HG02623 (cell line): Measurements from ENCODE around the gene KIRREL3.

Experiments used
- ATAC-seq: cut with Tn5 transposase; IDR thresholded peaks from one replicate; pipeline ENCODE4 v1.9.1; 2021; ENCODE audit warnings: moderate library complexity; ENCODE audit not compliant: unreplicated experiment

KIRREL3 gene

DNA sequence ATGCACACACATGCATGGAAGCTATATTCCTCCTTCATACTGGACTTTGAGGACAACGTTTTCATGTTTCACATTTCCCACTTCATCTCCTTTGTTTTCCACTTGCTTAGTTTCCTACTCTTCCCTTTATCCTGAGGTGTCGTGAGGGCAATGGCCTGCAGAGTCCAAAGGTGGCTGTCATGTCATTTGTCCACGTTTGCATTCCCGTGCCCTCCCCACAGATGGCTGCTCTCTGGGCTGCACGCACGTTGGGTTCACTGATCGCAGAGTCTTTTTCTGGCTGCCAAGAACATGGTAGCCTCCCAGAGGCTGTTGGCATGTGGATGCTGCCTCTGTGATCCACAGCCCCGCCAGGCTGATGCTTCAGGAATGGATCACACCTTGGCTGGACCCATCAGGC is 389.1 kb downstream of the KIRREL3 start:
- ATAC-seq: no peak

DNA sequence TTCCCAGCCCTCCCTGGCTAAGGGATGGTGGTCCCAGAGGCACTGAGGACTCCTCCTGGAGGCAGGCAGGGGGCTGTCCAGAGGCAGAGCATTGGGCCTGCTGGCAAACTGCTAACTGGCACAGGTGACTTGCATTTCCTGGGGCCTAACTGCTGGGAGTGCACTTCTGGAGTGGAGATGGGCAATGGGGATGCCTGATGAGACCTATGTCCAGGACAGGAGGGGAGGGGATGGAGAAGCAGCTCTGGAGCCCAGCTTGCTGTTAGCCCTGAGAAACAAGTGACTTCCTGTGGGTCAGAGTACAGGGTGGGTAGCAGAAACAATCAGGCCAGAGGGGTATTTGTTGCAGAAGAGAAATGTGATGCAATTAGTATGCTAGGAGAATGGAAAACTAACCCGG is 391.9 kb downstream of the KIRREL3 start:
- no peak for ATAC-seq

DNA sequence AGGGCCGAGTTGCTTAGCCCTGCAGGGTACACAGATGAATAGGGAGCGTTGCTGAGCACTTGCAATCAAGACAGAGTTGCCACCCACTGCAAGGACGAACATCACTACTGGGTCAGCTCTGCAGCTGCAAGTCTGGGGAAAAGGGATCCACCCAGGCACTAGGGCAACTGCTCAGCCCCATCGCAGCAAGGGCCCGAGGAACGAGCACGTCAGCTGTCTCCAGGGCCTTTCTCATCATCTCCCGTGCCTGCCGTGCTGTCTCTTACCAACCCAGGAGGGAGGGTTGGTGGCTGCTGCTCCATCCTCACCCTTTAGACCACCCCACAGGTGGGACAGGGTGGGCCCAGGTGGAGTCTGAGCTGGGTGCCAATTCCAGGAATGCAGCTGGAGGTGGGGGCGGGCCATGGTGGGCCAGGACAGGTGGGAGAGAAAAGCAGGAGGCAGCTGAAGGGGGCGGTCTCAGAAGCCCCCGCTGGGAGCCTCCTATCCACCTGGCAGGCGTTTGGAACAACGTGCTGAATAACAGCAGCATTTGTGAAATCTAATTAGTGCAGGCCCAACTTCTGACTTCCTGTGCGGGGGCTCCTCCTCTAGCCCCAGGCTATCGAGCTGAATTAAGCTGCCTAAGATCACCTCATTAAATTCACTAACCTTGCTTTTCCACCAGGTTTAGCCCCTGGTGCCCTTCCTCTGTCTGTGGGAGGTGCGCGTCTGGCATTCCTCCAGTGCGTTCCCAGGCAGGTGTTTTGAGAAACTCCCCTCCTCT is 392.6 kb downstream of the KIRREL3 start:
- no peak for ATAC-seq

DNA sequence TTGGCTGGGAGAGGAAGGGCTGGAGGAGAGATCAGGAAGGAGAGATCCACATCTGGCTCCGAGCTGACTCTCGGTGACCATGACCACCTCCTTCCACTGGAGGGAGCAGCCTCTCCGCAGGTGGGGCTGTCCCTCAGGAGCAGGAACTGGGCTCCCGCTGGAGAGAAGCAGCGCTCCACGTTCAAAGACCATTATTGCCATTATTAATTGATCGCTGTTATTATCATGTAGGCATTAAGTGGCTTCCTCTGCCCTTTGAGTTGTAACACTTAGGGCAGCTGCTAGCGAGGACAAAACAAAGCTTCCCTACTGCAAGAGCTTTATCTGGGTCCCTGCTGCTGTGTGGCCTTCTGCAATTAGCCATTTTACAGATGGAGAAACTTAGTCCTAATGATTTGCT is 393.2 kb downstream of the KIRREL3 start:
- no peak for ATAC-seq

DNA sequence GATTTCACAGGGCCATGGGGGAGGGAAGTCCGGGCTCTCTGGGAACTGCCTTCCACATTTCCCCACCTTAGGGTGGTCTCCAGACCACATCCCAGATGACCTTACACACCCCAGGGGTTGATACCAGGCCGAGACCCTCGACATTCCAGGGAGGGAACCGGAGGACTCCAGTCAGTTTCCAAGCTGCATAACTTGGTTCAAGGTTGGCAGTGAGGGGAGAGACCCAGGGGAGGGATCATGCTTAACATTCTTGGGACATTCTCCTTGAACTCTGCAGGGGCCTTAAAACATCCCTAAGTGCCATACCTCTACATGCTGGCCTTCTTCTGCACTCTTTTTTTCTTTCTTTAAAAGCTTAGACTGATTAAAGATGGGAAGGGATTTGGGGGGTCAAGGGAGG is 394.1 kb downstream of the KIRREL3 start:
- no peak for ATAC-seq

DNA sequence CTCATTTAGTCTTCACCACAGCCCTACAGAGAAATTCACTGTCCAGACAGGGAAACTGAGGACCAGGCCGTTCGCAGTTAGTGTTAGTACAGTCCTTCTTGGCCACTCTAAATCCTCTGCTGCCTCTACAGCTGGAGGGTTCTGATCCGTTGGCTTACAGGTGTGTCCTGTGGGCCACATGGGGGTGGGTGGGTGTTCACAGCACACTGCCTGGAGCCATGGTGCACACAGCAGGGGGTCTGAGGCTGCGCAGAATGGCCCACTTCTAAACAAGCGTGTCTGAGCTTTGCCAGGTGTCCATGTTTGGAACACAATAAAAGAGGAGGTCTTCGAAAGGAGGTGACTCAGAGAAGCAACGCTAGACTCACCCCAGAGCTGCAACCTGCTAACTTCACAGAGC is 396.1 kb downstream of the KIRREL3 start:
- no peak for ATAC-seq

DNA sequence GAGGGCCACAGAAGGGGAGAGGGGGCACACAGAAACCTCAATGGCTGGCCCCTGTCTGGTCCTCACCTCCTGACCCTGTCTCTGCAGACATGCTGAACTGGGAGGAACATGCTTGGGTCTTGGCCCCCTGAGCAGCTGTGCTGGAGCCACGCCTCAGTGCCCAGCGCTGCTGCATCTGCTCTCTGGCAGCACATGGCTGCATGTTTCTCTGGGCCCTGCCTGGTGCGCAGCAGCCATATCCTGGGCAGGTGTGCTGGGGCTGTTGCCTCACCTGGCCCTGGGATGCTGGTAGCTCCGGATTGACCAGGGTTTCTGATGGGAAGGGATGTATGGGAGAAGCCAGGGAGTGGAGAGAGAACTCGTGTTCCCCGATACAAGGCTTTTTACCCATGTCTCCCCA is 397.1 kb downstream of the KIRREL3 start:
- ATAC-seq: no peak

DNA sequence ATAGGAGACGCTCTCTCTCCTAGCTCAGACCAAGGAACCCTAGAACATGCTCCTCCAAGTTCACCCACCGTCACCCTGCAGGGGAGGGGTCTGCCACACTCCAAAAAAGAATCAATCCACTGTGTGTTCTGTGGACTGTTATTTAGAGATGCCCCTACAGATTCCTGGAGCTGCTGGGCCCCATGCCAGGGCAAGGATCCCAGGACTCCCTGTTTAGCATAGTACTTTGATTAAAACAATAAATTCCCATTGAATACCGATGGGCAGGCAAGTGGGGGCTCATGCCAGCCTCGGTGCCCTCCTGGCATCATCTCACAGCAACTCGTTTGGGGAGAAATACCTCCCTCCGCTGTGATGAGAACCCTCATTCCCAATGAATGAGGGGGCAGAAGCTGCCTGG is 397.6 kb downstream of the KIRREL3 start:
- ATAC-seq: no peak

DNA sequence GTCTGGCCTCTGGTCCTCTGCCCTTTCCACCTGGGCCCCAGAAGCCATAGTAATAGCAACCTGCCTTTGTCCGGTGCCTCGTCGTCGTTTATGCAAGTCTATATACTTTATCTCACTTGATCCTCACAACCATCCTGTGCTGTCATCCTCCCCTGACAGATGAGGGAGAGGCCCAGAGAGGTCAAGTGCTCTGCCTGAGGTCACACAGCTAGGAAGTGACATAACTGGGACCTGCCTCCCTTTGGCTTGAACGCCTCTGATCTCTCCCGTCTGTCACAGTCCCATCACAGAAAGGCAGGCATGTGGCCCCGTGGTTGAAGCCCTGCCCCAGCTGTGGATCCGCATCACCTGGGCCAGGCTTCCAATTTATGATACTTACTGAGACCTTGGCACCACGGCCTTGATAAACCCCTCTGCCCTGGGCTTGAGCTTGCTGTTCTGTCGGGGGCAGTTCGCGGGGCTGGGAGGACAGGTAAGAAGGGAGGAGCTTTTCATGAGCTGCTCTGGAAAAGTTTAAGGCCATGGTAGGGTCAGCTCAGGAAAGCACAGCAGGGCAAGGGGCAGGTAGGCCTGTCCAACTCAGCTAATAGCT is 398.1 kb downstream of the KIRREL3 start:
- ATAC-seq: no peak

DNA sequence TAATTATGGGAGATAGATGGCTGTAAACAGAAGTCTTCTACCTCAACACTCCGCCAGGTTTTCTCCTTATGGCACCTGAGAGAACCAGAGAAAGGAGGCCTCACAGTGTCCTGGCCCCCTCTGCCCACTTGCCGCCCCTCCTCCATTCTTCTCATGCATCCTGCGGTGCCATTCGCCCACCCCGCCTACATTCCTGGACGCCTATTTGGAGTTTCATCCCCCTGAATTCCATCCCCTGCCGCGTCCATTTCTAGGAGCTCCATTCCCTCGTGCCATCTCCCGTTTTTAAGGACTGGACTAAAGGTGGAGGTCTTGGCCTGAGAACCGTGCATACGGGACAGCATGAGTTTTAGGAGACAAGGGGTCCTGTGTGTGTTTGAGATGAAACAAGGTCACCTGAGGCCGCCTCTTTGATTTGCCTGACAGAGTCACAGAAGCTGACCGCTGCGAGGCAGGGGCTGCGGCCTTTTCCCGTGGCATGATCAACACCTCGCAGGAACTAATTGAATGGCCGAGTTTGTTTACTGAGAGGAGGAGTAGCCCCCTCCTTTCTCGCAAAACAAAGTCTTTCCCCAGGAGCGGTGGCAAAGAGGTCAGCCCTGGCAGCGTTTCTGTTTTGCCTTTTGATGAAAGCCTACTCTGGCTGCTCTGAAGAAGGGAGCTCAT is 398.9 kb downstream of the KIRREL3 start:
- ATAC-seq: no peak

DNA sequence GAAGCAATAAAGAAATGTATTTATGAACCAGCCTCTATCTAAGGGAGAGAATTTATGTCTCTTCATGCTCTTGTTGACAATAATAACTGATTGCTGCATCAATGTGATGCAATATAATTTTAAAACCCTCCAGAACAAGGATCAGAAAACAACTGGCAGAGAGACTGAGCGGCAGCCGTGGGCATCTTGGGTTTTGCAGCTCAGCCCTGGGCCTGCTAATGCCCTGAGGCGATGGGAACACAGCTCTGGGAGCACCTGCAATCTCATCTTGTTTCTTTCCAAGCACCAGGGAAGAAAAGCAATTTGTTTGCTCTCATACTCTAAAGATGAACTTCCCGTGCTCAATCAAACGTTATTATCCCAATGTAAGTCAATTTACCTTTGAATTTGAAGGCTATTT is 399.4 kb downstream of the KIRREL3 start:
- no peak for ATAC-seq

DNA sequence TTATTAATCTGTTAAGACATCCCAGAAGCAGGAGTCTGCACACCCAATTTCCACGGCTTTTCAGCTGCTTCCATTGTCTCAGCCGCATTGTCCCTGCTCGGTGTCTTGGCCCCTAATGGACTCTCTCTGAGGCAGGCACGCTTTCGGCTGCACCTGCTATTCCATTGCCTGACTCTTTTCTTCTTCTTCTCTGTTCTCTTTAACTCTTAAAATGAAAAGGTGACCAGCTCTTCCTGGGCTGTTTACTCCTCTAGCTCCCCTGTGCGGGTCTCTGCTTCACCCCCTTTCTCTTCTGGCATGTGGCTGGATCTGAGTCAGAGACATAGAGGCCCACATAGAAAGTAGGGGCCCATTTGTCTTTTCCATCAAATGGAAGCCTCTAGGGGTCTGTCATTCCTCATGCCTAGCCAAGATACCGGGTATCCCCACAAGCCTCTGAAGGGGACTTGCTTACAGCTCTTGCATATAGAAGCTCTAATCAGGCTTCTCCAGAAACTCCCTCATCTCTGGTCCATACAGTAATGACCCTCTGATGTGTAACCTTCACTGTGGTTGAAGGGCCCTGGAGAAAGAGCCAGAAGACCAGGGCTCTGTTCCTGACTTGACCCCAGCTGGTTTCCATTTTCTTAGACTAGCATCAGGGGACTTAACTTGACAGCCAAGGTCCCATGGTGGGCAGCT is 401.2 kb downstream of the KIRREL3 start:
- no peak for ATAC-seq

DNA sequence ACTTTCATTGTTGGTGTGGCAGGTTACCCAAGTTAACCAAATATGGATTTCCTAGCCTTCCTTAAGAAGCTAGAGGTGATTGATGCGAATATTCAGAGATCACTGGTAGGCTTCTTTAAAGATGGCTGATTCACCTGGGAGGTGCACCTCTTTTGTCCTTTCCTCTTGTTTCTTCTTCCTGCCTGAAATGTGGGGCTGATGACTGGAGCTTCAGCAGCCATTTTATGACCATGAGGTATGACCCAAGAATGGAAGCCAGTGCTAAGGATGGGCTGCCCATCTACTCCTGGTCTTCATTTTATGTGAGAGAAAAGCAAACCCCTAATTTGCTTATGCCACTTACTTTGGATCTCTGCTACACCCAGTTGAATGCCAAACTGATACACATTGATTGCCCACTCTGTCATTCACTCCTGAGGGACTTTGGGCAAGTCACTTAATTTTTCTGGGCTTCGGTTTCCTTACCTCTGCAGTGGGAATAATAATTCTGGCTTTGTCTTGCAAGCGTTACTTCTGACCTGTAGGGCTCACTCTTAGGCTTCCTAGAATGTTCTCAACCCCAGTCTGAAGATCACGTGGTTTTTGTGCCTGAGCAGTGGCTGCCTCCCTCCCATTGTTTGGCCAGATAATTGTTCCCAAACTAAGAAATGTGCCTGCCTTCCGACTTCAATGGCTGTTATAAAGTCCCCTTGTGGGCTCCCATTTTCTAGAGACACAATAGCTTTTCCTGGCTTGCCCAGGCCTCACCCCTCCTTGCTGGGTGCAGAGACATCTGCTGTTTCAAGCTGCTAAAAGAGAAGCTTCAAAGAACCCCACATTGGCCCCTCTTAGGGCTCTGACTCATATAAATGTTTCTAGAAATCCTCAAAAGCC is 402.0 kb downstream of the KIRREL3 start:
- no peak for ATAC-seq

DNA sequence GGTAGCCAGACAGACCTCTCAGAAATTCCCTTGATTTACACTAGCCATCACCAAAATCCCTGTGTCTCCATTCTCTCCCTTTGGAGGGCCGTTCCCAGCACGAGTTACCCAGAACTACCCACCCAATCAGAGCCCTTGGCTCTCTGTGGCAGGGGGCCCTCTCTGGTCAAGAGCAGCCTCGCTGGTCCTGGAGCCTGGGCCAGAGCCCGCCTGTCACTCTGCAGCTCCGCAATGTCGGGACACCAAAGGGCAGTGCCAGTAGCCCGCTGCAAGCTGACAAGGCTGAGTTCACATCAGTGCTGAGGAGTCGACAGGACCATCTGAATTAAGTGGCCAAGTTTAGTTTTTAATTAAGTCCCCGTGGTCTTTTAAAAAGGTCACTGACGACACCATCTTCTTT is 403.5 kb downstream of the KIRREL3 start:
- ATAC-seq: no peak

DNA sequence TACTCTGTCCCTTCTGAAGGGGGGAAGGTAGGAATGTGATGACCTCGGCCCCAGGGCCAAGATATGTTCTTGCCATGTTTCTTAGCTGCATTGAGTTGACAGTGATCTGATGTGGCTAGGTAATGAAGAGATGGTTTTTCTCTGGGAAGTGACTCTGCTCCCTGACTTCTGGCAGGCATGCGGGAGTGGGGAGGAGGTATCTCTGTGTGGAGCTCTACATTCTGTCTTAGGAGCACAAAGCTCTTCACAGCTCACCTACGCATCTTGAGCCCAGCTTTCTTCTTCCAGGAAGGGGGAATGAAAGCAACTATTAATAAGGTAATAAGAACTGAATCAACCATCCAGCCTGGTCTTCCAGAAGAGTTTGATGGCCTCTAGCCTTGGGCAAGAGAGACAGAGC is 404.1 kb downstream of the KIRREL3 start:
- ATAC-seq: no peak

DNA sequence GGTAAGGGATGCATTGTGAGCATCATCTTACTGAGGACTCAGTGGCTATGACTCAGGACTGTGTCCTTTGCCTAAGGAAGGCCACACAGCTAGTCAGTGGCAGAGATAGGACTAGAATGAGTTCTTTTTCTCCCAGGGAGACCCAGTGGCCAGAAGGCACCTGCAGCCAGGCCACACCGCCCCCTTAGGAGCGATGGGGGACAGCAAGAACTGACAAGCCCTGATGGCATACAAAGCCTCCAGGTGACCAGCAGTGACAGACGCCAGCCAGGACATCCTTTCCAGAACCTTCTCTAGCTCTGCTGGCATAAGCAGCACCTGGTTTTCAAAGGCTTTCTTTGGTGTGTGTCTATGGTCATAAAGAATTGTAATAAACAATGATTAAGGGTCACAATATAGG is 405.0 kb downstream of the KIRREL3 start:
- ATAC-seq: no peak

DNA sequence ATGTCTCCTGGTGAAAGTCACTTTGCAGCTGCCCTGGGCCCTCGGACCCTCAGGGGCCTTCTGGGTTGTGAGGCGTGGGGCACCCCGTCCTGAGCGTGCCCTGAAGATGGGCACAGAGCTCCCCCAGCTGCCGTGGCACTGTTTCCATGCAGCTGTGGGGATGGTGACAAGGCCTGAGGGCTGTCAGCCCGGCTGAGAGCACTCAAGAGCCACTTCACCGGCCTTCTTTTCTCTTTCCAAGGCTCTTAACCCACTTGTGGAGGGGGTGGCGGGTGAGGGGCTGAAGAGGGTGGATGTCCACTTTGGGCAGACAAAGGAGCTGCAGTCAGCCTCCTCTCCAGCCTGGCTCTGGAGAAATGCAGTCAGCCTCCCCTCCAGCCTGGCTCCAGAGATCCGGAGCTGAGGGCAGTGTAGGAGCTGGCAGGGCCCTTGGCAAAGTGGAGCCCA is 405.6 kb downstream of the KIRREL3 start:
- ATAC-seq: no peak

DNA sequence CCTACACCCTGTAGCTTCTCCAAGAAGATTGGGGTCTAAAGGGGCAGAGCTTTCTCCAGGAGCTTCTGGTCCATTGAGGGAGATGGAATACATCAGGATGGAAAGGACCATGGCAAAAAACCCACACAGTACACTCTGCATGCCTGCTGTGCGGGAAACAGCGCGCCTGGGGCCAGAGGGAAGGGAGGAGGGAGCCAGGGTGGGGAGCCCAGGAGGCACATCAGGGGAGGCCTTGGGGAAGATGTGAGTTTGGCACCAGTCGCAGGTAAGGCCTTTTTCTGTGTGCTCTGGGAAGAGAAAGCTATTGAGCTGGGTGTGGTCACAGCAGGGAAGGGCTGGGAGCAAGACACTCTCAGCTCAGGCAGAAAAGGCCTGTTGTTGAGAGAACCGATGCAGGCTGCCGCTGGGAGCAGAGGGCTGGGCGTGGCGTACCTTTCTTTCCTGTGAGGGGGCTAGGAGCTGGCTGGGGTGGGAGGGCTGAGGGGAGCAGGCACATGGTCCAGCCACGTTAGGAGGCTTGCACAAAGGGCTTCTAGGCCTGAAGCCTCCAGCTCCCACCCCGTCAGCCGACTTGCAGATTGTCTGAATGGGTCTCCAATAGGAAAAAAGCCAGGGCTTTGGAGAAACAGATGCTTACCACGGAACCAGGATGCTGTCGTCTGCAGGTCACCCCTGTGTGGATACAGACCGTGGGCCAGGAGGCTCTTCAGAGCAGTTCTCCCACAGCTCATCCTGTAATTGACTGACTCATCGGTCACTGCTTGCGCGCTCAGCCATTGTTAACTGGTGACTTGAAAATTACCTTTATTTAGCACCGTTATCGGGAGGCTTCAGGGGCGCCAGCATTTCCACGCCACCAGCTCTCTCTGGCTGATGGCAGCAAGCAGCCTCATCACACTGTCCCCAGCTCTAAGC is 407.8 kb downstream of the KIRREL3 start:
- ATAC-seq: no peak

DNA sequence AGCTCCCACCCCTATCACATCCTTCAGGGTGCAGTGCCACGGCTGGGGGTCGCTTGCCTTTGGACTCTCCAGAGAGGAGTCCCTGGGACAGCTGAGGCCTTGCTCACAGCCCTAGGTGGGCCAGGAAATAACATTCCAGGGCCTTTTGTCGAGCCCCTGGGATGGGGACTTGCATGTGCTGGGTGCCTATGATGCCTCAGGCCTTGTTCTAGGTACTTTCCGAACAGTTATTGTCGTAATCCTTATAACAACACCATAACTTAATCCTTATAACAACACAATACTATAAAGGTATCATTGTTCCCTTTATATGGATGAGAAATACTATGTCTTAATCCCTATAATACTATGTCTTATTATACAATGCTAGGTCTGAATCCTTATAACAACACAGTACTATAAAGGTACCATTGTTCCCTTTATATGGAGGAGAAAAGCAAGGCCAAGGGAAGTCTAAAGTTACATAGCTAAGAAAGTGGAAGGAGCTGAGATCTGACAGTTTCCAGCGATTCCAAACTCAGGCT is 408.5 kb downstream of the KIRREL3 start:
- ATAC-seq: no peak

DNA sequence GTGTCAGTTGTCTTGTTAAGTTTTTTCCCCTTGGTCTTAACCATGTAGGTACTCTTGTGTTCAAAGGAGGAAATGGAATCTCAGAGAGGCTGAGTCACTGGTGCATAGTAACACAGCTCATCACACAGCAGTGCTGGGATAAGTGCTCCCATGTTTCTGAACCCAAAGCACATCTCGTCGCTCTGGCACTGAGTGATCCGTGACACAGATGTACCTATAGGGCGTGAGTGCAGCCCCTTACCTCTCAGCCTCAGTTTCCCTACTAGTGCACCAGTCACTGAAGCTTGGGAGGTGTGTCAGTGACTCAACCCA is 411.1 kb downstream of the KIRREL3 start:
- no peak for ATAC-seq
